ENCODE results near the gene CFAP46.

DNA sequence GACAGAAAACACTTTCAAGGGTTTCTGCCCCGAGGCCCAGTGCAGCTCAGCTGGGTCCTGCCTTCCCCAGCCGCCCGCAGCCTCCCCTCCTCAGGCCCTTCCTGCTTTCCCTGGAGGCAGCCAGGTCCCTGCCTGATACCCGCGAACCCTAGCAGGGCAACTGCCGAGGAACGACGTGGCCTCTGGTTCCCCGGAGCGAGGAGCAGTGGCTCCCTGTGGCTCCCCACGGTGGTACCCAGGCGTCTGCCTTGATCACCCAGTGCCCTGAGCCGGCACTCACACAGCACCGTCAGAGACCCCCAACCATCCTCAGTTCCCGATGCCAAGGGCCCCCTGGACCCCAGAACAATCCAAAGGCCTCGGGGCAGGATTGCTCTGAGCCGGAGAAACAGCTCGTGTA lies 58.3 kb downstream of the CFAP46 start:
- no peak for TF ChIP-seq POLR2A (IDR thresholded peaks at IDR 0.05)
- TF ChIP-seq, protein P1, sequence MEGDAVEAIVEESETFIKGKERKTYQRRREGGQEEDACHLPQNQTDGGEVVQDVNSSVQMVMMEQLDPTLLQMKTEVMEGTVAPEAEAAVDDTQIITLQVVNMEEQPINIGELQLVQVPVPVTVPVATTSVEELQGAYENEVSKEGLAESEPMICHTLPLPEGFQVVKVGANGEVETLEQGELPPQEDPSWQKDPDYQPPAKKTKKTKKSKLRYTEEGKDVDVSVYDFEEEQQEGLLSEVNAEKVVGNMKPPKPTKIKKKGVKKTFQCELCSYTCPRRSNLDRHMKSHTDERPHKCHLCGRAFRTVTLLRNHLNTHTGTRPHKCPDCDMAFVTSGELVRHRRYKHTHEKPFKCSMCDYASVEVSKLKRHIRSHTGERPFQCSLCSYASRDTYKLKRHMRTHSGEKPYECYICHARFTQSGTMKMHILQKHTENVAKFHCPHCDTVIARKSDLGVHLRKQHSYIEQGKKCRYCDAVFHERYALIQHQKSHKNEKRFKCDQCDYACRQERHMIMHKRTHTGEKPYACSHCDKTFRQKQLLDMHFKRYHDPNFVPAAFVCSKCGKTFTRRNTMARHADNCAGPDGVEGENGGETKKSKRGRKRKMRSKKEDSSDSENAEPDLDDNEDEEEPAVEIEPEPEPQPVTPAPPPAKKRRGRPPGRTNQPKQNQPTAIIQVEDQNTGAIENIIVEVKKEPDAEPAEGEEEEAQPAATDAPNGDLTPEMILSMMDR (IDR thresholded peaks at IDR 0.05), result no peak

Data from upper lobe of left lung (tissue), 4 donors.